ENCODE measurements around the gene HSD17B2. TPM values are rescaled to one million over a fixed set of nuclear protein-coding genes. Genes with fewer than 3 reads are reported as not detected.
"Not testable (repeated sequence)": the region's sequence is repeated elsewhere in the genome, so short reads cannot be mapped to it uniquely, and the experiment has no call there.

The HSD17B2 gene
- total RNA-seq, 2 experiments from 2014 or later = not detected

DNA sequence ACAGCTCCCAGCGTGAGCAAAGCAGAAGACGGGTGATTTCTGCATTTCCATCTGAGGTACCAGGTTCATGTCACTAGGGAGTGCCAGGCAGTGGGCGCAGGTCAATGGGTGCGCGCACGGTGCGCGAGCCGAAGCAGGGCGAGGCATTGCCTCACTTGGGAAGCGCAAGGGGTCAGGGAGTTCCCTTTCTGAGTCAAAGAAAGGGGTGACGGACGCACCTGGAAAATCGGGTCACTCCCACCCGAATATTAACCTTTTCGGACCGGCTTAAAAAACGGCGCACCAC is 104.2 kb downstream of the HSD17B2 start:
- Mint-ChIP-seq H3K36me3 (ENCODE audit: low read depth) (peaks cover 21% of the 10 kb centered on the region), H3K4me3 (peak overlapping the region; percentile 30)
- H3K27ac Mint-ChIP-seq, H3K27me3 Mint-ChIP-seq, CTCF ChIA-PET, POLR2A ChIA-PET, H3K4me1 Mint-ChIP-seq, H3K9me3 Mint-ChIP-seq, DNase-seq: not testable (repeated sequence)

DNA sequence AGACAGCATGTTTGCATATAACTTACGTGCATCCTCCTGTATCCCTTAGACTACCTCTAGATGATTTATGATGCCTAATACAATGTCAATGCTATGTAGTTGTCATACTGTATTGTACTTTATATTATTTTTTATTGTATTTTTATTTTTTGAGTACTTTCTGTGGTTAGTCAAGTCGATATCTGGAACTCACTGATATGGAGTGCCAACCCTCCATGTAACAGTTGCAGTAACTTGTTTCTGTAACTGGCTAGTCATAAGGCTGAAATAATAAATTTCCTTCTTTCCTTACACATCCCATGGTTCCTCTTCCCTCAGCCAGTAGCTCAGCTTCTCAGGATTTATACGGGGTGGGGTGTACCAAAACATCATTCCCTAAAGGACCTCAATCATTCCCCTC is 111.5 kb downstream of the HSD17B2 start:
- DNase-seq = no peak
- Mint-ChIP-seq H3K4me1 (no peaks in the 10 kb centered on the region), H3K36me3 (ENCODE audit: low read depth) (peaks cover 38% of the 10 kb centered on the region), H3K27ac (no peak overlapping the region), H3K4me3 (no peak overlapping the region), H3K27me3 (no peaks in the 10 kb centered on the region), H3K9me3 (no peaks in the 10 kb centered on the region)
- CTCF ChIA-PET = no interaction called here
- POLR2A ChIA-PET = interaction anchor here (1.7 kb wide), 1 partner anchor 23 kb away, joined by 4 read pairs; the partner anchor contains the start of gene MPHOSPH6

DNA sequence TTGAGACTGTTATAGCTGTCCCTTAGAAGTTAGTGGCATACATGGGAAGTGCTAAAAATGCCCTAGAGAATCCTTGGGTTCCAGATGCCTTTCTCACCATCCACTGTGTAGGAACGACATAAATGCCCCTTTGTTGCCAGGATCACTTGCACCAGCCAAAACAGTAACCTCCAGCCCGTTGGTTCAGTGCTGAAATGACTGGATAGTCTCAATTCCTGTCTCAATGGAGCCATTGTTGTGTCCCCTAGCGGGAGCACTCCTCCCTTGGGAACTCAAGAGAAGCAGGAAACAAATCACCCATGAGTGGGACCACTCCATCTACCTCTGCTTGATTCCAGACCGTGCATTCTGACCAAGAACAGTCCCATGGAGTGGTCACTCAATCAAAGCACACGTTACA is 111.9 kb downstream of the HSD17B2 start:
- ChIA-PET POLR2A (interaction anchor here (1.7 kb wide), 1 partner anchor 23 kb away, joined by 4 read pairs; the partner anchor contains the start of gene MPHOSPH6), CTCF (no interaction called here)
- Mint-ChIP-seq H3K27me3 (no peaks in the 10 kb centered on the region), H3K9me3 (no peaks in the 10 kb centered on the region), H3K4me3 (no peak overlapping the region), H3K4me1 (no peaks in the 10 kb centered on the region), H3K27ac (no peak overlapping the region), H3K36me3 (ENCODE audit: low read depth) (peaks cover 37% of the 10 kb centered on the region)
- no peak for DNase-seq

DNA sequence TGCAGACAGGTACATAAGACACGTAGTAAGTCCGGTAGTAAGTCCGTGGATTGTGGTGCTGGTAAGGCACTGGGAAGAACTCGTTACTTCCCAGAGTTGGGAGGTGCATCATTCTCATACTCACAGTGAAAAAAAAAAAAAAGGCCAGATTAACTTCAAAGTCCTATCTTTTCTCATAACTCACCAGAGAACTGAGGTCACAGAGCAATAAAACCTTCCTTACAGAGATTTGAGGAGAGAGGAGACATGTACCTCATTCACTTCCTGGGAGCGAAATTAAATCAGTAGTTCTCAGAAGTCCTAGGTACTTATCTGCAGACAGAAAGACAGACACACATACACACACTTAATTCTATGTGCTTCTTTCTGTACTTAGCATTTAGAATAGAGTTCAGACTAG is 112.5 kb downstream of the HSD17B2 start:
- ChIA-PET CTCF (no interaction called here), POLR2A (no interaction called here)
- DNase-seq = no peak
- no peak overlapping the region for H3K4me3 Mint-ChIP-seq
- H3K27me3 Mint-ChIP-seq = no peaks in the 10 kb centered on the region
- no peaks in the 10 kb centered on the region for H3K4me1 Mint-ChIP-seq
- H3K27ac Mint-ChIP-seq = no peak overlapping the region
- no peaks in the 10 kb centered on the region for H3K9me3 Mint-ChIP-seq
- H3K36me3 Mint-ChIP-seq (ENCODE audit: low read depth) = peaks cover 41% of the 10 kb centered on the region

Other genes starting within 250 kb of the HSD17B2 start
- gene SDR42E1, start 23.8 kb upstream of the HSD17B2 start, total RNA-seq = 1 to 10 TPM; 5.8 to 5.9 TPM
- 10 to 100 TPM; 27.1 to 28.7 TPM for gene MPHOSPH6, start 135.0 kb downstream of the HSD17B2 start, total RNA-seq

Measured in activated CD4-positive, alpha-beta memory T cell treated with anti-CD3 and anti-CD28 coated beads, Interleukin-2, amount 10 ng/mL, durations not matched to agents 7 days and 5 days (primary cell).